Fibroblast of gingiva (primary cell): ENCODE measurements around the gene ABL1.

ENCODE experiments used
- DNase-seq: peaks from one replicate; pipeline ENCODE4 v3.0.0-alpha.2; 2011; ENCODE audit warnings: low read depth

The ABL1 gene

GRCh38 chr9:130872093-130872492 lies 37.0 kb downstream of the ABL1 start:
- no peak for DNase-seq

- no peak for DNase-seq
These were observed 37.5 kb downstream of the ABL1 start for GRCh38 chr9:130872508-130872907.

GRCh38 chr9:130872912-130873503 lies 38.0 kb downstream of the ABL1 start:
- no peak for DNase-seq

GRCh38 chr9:130873966-130874365 lies 38.9 kb downstream of the ABL1 start:
- DNase-seq: no peak

- DNase-seq: no peak
These were observed 39.7 kb downstream of the ABL1 start for GRCh38 chr9:130874783-130875182.

GRCh38 chr9:130877300-130877699 lies 42.2 kb downstream of the ABL1 start:
- no peak for DNase-seq

- DNase-seq: no peak
These were observed 43.2 kb downstream of the ABL1 start for GRCh38 chr9:130878295-130878694.

- DNase-seq: no peak
These were observed 44.9 kb downstream of the ABL1 start for GRCh38 chr9:130879863-130880411.

GRCh38 chr9:130880599-130881220 lies 45.7 kb downstream of the ABL1 start:
- no peak for DNase-seq

GRCh38 chr9:130881516-130881915 lies 46.5 kb downstream of the ABL1 start:
- DNase-seq: no peak

GRCh38 chr9:130882696-130883225 lies 47.7 kb downstream of the ABL1 start:
- DNase-seq: no peak

GRCh38 chr9:130883479-130883878 lies 48.4 kb downstream of the ABL1 start:
- DNase-seq: no peak

GRCh38 chr9:130884111-130884531 lies 49.1 kb downstream of the ABL1 start:
- DNase-seq: no peak

- DNase-seq: no peak
These were observed 49.8 kb downstream of the ABL1 start for GRCh38 chr9:130884542-130885483.

- DNase-seq: no peak
These were observed 50.7 kb downstream of the ABL1 start for GRCh38 chr9:130885484-130886375.

- no peak for DNase-seq
These were observed 51.9 kb downstream of the ABL1 start for GRCh38 chr9:130886981-130887380.

GRCh38 chr9:130887494-130888144 lies 52.6 kb downstream of the ABL1 start:
- DNase-seq: no peak

GRCh38 chr9:130888146-130888885 lies 53.3 kb downstream of the ABL1 start:
- DNase-seq: no peak

- DNase-seq: no peak
These were observed 55.1 kb downstream of the ABL1 start for GRCh38 chr9:130890124-130890523.
